IPS-11a (cell line): Measurements from ENCODE around the gene CINP.
"Not testable (repeated sequence)": the region's sequence is repeated elsewhere in the genome, so short reads cannot be mapped to it uniquely, and the experiment has no call there.

Experiments used
- H3K4me3 ChIP-seq: one replicate; pipeline ENCODE4 v1.5.1; 2013; ENCODE audit warnings: low read depth, low read length, control low read depth

CINP gene

GRCh38 chr14:102356280-102356679 is 6.4 kb downstream of the CINP start:
- H3K4me3 ChIP-seq, result no peak overlapping the region

- no peak overlapping the region for H3K4me3 ChIP-seq
Observed at GRCh38 chr14:102353126-102353619, 9.5 kb downstream of the CINP start.

DNA sequence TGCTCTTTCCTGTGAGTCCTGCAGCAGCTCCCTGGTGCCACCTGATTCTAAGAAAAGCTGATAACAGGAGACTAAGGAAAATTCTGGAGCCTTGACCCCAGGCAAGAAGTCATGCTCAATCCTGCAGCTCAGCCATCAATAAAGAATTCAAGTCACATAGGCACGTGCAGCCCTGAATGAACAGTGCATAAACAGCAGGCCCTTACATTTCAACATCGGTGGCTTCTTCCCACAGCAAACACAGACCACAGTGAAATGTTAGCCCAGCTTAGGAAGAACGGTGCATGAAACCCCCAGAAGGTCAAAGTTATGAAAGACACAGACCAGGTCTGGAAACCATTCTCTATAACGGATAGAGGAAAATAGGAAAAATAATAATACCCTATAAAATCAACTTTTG is 10.5 kb downstream of the CINP start:
- no peak overlapping the region for H3K4me3 ChIP-seq

- H3K4me3 ChIP-seq, result not testable (repeated sequence)
Observed at GRCh38 chr14:102351593-102351992, 11.1 kb downstream of the CINP start.

DNA sequence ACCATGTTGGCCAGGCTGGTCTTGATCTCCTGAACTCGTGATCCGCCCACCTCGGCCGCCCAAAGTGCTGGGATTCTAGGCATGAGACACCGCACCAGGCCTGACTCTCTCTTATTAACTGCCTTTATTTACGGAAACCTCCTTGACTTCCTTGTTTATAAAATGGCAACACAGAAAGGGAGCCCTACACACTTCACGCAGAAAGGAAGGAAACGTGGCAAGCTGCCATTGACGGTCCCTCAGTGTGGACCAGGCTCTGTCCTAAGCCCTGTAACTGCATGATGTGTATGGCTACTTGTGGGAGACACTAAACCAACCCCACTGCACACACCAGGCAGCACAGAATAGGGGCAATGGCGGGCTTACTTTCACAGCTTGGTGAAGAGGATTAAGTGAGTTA is 11.7 kb downstream of the CINP start:
- no peak overlapping the region for H3K4me3 ChIP-seq

GRCh38 chr14:102348376-102348775 is 14.3 kb downstream of the CINP start:
- H3K4me3 ChIP-seq, result no peak overlapping the region

DNA sequence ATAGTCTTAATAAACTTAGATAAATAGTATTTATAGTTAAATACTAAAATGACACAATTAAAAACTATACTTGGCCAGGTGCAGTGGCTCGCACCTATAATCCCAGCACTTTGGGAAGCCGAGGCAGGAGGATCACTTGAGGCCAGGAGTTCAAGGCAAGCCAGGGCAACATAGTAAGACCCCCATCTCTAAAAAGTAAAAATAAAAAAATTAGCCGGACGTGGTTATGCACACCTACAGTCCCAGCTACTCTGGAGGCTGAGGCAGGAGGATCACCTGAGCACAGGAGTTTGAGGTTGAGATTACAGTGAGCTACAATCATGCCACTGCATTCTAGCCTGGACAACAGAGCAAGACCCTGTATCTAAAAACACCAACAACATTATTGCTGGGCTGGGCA is 16.0 kb downstream of the CINP start:
- H3K4me3 ChIP-seq, result no peak overlapping the region

DNA sequence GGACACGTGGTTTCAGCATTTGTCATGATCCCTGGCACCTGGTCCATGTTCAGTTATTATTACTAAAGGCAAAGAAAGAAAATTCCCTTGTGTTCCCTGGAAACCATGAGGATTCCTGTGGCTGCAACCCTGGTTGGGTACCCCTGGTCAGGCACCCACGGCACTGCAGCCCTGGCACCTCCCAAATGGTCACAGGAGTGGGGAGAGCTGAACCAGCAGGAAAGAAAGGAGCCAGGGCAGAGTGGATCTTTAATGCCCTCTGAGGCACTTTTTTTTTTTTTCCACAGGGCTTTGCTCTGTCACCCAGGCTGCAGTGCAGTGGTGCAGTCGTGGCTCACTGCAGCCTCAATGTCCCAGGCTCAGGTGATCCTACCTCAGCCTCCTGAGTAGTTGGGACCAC is 17.5 kb downstream of the CINP start:
- H3K4me3 ChIP-seq, result no peak overlapping the region

GRCh38 chr14:102344485-102344884 is 18.2 kb downstream of the CINP start:
- no peak overlapping the region for H3K4me3 ChIP-seq

GRCh38 chr14:102344084-102344483 is 18.6 kb downstream of the CINP start:
- no peak overlapping the region for H3K4me3 ChIP-seq

DNA sequence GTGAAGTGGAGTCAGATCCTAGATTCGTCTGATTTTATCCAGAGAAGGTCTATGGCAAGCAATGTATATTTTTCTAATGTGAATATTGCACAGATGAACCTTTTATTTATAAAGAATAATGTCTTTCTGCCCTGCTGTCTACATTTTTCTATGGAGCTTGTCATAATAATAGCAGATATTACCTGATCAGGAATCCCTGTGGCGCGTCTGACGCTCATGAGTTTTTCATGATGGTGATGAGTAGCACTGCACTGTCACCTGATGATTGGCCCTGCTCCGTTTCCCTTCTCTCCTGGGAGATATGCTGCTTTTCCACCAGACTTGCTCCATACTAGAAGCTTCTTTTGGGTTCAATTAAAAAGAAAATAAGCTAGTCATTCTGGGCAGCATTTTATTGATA is 20.5 kb downstream of the CINP start:
- no peak overlapping the region for H3K4me3 ChIP-seq

DNA sequence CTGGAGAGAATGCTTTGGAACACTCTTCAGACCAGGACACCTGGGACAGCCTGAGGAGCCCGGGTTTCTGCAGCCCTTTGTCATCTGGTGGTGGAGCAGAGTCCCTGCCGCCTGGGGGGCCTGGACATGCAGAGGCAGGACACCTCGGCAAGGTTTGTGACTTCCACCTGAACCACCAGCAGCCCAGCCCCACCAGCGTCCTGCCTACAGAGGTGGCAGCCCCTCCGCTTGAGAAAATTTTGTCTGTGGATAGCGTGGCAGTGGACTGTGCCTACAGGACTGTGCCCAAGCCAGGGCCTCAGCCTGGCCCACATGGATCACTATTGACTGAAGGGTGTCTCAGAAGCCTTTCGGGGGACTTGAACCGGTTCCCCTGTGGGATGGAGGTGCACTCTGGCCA is 21.1 kb downstream of the CINP start:
- H3K4me3 ChIP-seq, result no peak overlapping the region

GRCh38 chr14:102338724-102339123 is 24.0 kb downstream of the CINP start:
- H3K4me3 ChIP-seq, result no peak overlapping the region

DNA sequence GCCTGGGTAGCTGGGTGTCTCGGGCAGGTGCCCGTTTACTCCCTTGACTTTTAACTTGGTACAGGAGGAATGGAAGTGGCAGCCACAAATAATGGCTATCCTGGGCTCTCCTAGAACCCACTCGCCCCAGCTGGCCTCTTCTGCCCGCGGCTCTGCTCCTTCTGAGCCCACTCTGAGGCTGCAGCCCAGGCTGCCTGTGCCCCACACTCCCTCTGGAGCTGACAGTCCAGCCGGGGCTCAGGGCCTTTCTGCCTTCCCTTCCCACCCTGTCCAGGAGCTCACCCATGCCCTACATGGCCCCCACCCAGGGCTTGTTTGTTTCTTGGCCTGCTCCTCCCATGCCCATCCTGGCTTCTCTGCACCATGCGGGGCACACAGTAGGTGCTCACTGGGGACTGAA is 27.5 kb downstream of the CINP start:
- no peak overlapping the region for H3K4me3 ChIP-seq

DNA sequence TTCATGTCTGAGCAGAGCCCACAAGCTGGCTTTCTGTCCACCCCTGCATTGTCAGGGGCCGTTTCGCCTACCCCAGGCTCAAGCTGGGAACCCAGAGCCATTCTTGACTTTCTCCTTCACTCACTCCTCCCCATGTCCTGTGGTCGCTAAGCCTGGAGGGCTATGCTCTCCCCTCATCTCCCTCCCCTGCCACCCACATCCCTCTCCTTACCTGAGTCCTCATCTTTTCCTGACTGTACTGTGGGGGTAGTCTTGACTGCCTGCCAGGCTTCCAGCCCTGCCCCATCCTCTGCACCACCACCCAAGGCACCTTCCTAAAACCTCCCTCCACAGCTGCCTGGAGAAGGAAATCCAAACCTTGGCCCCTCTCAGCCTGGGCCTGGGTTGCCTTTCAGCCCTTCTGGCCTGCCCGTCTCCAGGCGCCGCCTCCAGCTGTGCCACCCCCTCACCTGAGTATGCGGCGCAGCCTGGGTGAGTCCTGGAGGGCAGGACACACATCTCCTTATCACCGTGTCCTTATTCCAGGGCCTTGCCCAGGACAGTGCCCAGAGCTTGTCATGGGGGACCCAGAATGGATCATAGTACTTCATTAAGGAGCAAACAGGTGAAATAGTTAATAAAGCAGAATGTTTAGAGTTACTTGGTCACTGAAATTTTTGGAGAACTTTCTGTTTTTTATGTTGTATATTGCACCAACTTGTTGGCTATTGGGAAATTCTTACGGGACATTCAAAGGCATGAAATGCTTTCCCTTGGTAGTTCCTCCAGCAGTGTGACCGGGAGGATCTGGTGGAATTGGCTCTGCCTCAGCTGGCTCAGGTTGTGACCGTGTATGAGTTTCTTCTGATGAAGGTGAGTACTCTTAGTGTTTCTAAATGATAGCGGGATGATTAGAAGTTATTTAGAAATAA is 28.6 kb downstream of the CINP start:
- H3K4me3 ChIP-seq, result no peak overlapping the region

DNA sequence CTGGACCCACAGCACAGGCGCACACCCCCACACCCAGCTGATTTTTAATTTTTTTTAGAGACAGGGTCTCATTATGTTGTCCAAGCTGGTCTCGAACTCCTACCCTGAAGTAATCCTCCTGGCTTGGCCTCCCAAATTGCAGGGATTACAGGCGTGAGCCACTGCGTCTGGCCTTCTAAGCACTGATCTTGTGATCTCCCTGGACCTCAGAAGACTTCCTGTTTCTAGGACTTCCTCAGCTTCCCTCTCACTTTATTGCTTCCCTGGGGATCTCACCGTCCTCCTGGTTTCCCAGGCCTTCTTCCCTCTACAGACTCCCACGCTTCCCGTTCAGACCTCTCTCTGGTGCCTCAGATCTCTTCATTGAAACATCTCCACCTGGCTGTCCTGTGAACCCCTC is 29.3 kb downstream of the CINP start:
- no peak overlapping the region for H3K4me3 ChIP-seq

GRCh38 chr14:102330806-102331205 is 31.9 kb downstream of the CINP start:
- no peak overlapping the region for H3K4me3 ChIP-seq

- not testable (repeated sequence) for H3K4me3 ChIP-seq
Observed at GRCh38 chr14:102329381-102329780, 33.3 kb downstream of the CINP start.

DNA sequence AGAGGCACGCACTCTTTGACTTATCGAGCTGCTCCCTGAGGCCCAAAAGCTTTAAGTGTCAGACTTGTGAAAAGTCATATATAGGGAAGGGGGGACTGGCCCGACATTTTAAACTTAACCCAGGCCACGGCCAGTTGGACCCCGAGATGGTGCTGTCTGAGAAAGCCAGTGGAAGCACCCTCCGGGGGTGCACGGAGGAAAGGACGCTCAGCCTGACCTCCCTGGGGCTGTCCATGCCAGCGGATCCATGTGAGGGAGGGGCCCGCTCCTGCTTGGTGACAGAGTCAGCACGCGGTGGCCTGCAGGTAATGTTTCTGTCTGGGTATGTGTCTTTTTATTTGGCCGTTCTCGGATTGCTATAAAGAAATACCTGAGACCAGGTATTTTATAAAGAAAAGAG is 36.1 kb downstream of the CINP start:
- no peak overlapping the region for H3K4me3 ChIP-seq

DNA sequence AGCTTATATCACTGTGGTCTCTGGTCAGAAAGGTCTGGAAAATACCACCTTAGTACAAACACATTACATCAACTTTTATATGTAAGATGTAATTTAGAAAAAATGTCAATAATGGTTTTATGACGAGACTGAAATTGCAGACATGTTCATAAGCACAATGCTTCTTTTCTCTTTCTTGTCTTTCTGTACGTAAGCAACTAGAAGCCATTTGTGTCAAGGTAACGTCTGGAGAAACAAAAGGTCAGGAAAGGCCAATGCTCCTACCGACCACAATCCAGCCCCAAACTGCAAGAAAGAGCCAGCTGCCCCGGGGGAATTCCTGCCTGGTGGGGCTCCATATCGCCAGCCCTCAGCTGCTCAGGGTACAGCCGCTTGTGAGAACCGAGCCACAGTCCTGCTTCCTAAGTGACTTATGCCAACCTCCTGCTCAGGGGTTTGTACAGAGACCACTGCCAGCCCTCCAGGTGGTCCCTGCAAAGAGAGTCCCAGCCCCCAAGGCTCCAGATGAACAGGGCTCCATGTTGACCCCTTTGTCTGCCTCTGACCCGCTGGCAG is 36.8 kb downstream of the CINP start:
- H3K4me3 ChIP-seq, result no peak overlapping the region

DNA sequence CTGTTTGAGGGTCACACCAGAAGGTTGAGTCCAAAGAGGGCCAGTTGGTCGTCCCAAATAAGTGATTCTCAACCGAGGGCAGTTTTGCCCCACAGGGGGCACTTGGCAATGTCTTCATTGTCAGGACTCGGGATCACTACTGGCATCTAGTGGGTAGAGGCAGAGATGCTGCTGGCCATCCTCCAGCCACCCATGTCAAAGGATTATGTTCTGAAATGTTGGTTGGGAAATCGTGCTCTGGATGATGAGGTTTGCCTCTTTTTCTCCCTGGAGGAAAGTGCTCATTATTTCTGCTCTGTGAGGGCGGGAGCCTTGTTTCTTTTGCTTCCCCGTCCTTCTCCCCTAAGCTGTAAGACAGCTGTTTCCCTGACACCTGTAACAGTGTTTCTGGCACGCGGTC is 39.6 kb downstream of the CINP start:
- no peak overlapping the region for H3K4me3 ChIP-seq
